SK-N-SH treated with all-trans-retinoic acid at 6 μM for 48 hours (cell line): ENCODE data around the gene CBLN3.

Experiments
- ATAC-seq: fragments of 200-7000 bp; cut with Tn5 transposase; 3 replicates; pipeline ENCODE4 v1.9.1; 2020; ENCODE audit warnings: mild to moderate bottlenecking, moderate library complexity
- ARNTL ChIP-seq: fragments of 450-650 bp; formaldehyde crosslinking; IDR thresholded peaks from 2 replicates; pipeline ENCODE4 v1.5.0; 2020; ENCODE audit warnings: low read depth, mild to moderate bottlenecking, moderate library complexity, borderline replicate concordance
- BACH2 ChIP-seq: fragments of 250-450 bp; sonication (Bioruptor Pico); IDR thresholded peaks from 2 replicates; pipeline ENCODE4 v1.9.0; 2021; ENCODE audit warnings: mild to moderate bottlenecking, borderline replicate concordance
- CREB5 ChIP-seq: fragments of 250-450 bp; sonication (Bioruptor Pico); IDR thresholded peaks from 2 replicates; pipeline ENCODE4 v1.5.1; 2020; ENCODE audit warnings: low read depth, mild to moderate bottlenecking, moderate library complexity
- CSDC2 ChIP-seq: fragments of 250-450 bp; sonication (Bioruptor Pico); IDR thresholded peaks from 2 replicates; pipeline ENCODE4 v1.5.0; 2020; ENCODE audit warnings: mild to moderate bottlenecking, moderate library complexity
- CSRNP3 ChIP-seq: fragments of 250-450 bp; sonication (Bioruptor Pico); IDR thresholded peaks from 2 replicates; pipeline ENCODE4 v1.5.1; 2021; ENCODE audit warnings: mild to moderate bottlenecking, moderate library complexity
- GLIS3 ChIP-seq: fragments of 250-450 bp; sonication (Bioruptor Pico); IDR thresholded peaks from 2 replicates; pipeline ENCODE4 v1.5.0; 2020; ENCODE audit warnings: mild to moderate bottlenecking, moderate library complexity
- ISL1 ChIP-seq: fragments of 250-450 bp; sonication (Bioruptor Pico); IDR thresholded peaks from 2 replicates; pipeline ENCODE4 v2.1.2; 2022; ENCODE audit warnings: mild to moderate bottlenecking, moderate library complexity
- OSR1 ChIP-seq: fragments of 250-450 bp; sonication (Bioruptor Pico); IDR thresholded peaks from 2 replicates; pipeline ENCODE4 v1.8.0; 2022; ENCODE audit warnings: moderate library complexity, mild to moderate bottlenecking, inconsistent platforms
- PATZ1 ChIP-seq: fragments of 250-450 bp; sonication (Bioruptor Pico); IDR thresholded peaks from 2 replicates; pipeline ENCODE4 v1.8.0; 2020; ENCODE audit warnings: mild to moderate bottlenecking, moderate library complexity, borderline replicate concordance
- POU6F1 ChIP-seq: fragments of 250-450 bp; sonication (Bioruptor Pico); IDR thresholded peaks from 2 replicates; pipeline ENCODE4 v1.8.0; 2021; ENCODE audit warnings: low read depth, mild to moderate bottlenecking, moderate library complexity, borderline replicate concordance
- PPARA ChIP-seq: fragments of 250-450 bp; sonication (Bioruptor Pico); IDR thresholded peaks from 2 replicates; pipeline ENCODE4 v1.5.0; 2020; ENCODE audit warnings: mild to moderate bottlenecking, borderline replicate concordance
- RARB ChIP-seq: fragments of 250-450 bp; sonication (Bioruptor Pico); IDR thresholded peaks from 2 replicates; pipeline ENCODE4 v1.8.0; 2021; ENCODE audit warnings: mild to moderate bottlenecking, moderate library complexity
- SNAI2 ChIP-seq: fragments of 250-450 bp; sonication (Bioruptor Pico); IDR thresholded peaks from 2 replicates; pipeline ENCODE4 v1.5.0; 2020; ENCODE audit warnings: mild to moderate bottlenecking, moderate library complexity
- TCF4 ChIP-seq: fragments of 250-450 bp; sonication (Bioruptor Pico); IDR thresholded peaks from 2 replicates; pipeline ENCODE4 v1.8.0; 2021; ENCODE audit warnings: mild to moderate bottlenecking, moderate library complexity, borderline replicate concordance
- TOX ChIP-seq: fragments of 250-450 bp; sonication (Bioruptor Pico); IDR thresholded peaks from 2 replicates; pipeline ENCODE4 v1.8.0; 2021; ENCODE audit warnings: mild to moderate bottlenecking, moderate library complexity, borderline replicate concordance
- TSHZ2 ChIP-seq: fragments of 250-450 bp; sonication (Bioruptor Pico); IDR thresholded peaks from 2 replicates; pipeline ENCODE4 v1.5.0; 2020; ENCODE audit warnings: mild to moderate bottlenecking, moderate library complexity
- ZC3H10 ChIP-seq: fragments of 250-450 bp; sonication (Bioruptor Pico); IDR thresholded peaks from 2 replicates; pipeline ENCODE4 v1.5.1; 2021; ENCODE audit warnings: mild to moderate bottlenecking, moderate library complexity
- ZFP3 ChIP-seq: fragments of 250-450 bp; sonication (Bioruptor Pico); IDR thresholded peaks from 2 replicates; pipeline ENCODE4 v1.5.0; 2020; ENCODE audit warnings: mild to moderate bottlenecking, moderate library complexity
- ZNF565 ChIP-seq: fragments of 450-650 bp; formaldehyde crosslinking; conservative IDR thresholded peaks from 2 replicates; pipeline ENCODE4 v1.5.0; 2020; ENCODE audit warnings: low read depth, mild to moderate bottlenecking, moderate library complexity
- ZNF70 ChIP-seq: fragments of 450-650 bp; formaldehyde crosslinking; IDR thresholded peaks from 2 replicates; pipeline ENCODE4 v1.5.0; 2020; ENCODE audit warnings: mild to moderate bottlenecking, moderate library complexity
- ZNF8 ChIP-seq: fragments of 450-650 bp; formaldehyde crosslinking; IDR thresholded peaks from 2 replicates; pipeline ENCODE4 v1.5.0; 2020; ENCODE audit warnings: mild to moderate bottlenecking, moderate library complexity

The CBLN3 gene

GRCh38 chr14:24463017-24463883 is 33.8 kb upstream of the CBLN3 start:
- TF ChIP-seq TCF4 (CRISPR knock-in tag) (no peak), ZC3H10 (no peak), BACH2 (CRISPR knock-in tag) (no peak), ZNF8 (no peak), PPARA (CRISPR knock-in tag) (no peak), ISL1 (no peak), OSR1 (CRISPR knock-in tag) (no peak), CREB5 (CRISPR knock-in tag) (no peak), ZNF70 (CRISPR knock-in tag) (no peak), TOX (CRISPR knock-in tag) (no peak)
- no peak for ATAC-seq

GRCh38 chr14:24461336-24461735 is 31.9 kb upstream of the CBLN3 start:
- TF ChIP-seq RARB (CRISPR knock-in tag) (no peak), GLIS3 (CRISPR knock-in tag) (no peak), ZFP3 (no peak), TOX (CRISPR knock-in tag) (no peak), SNAI2 (CRISPR knock-in tag) (no peak), BACH2 (CRISPR knock-in tag) (no peak), TCF4 (CRISPR knock-in tag) (no peak), TSHZ2 (CRISPR knock-in tag) (no peak), CSDC2 (CRISPR knock-in tag) (no peak), ARNTL (CRISPR knock-in tag) (no peak), POU6F1 (CRISPR knock-in tag) (no peak), ZNF8 (no peak), ISL1 (no peak), OSR1 (CRISPR knock-in tag) (no peak)
- no peak for ATAC-seq

- TF ChIP-seq BACH2 (CRISPR knock-in tag) (no peak), GLIS3 (CRISPR knock-in tag) (no peak), ZNF565 (CRISPR knock-in tag) (no peak), SNAI2 (CRISPR knock-in tag) (no peak), CSRNP3 (CRISPR knock-in tag) (no peak), ZFP3 (no peak), CSDC2 (CRISPR knock-in tag) (no peak), ZNF8 (no peak), ARNTL (CRISPR knock-in tag) (no peak)
- ATAC-seq, result no peak
These were observed 29.9 kb upstream of the CBLN3 start for GRCh38 chr14:24459331-24459730.

GRCh38 chr14:24458736-24459135 is 29.3 kb upstream of the CBLN3 start:
- no peak for TF ChIP-seq ZNF8
- TF ChIP-seq TCF4 (CRISPR knock-in tag), result no peak
- TF ChIP-seq TOX (CRISPR knock-in tag), result no peak
- no peak for TF ChIP-seq OSR1 (CRISPR knock-in tag)
- no peak for TF ChIP-seq POU6F1 (CRISPR knock-in tag)
- TF ChIP-seq CSRNP3 (CRISPR knock-in tag), result no peak
- no peak for TF ChIP-seq ISL1
- TF ChIP-seq ARNTL (CRISPR knock-in tag), result no peak
- TF ChIP-seq PATZ1 (CRISPR knock-in tag), result no peak
- no peak for TF ChIP-seq PPARA (CRISPR knock-in tag)
- TF ChIP-seq, all 23 proteins: peak for 0
- ATAC-seq, result no peak
